H1 (cell line): ENCODE data around the gene PKMYT1. TPM values are rescaled to one million over a fixed set of nuclear protein-coding genes. Genes with fewer than 3 reads are reported as not detected.
A peak's percentile ranks its signal among the peaks of the same experiment; 100 is the strongest.

Experiments
- CTCF ChIA-PET: fragments of 300-600 bp; sonication (Branson Sonifier 250); formaldehyde crosslinking; loops from one replicate; lab custom pipeline; 2021; ENCODE audit not compliant: partially characterized antibody; lab: Charles Lee
- POLR2A ChIA-PET: fragments of 300-600 bp; sonication (Branson Sonifier 250); formaldehyde crosslinking; loops from one replicate; lab custom pipeline; 2021; ENCODE audit warnings: inconsistent platforms; ENCODE audit not compliant: partially characterized antibody; lab: Charles Lee
- DNase-seq, 2 experiments: peaks; one replicate each; pipeline versions ENCODE4 v3.0.0 to v3.0.0-alpha.2; 2010 to 2022; ENCODE audit warnings: low spot score in 2 of 2, low read depth in 1 of 2, mixed read lengths in 1 of 2
- FAIRE-seq: peaks from 2 replicates; lab custom pipeline; 2011; peaks lifted over from hg19 to GRCh38; lab: Jason Lieb, UNC
- H2AFZ ChIP-seq: 2 replicates; pipeline ENCODE4 v1.8.1; 2012; ENCODE audit warnings: low read length, inconsistent platforms
- H2AK5ac ChIP-seq: 2 replicates; pipeline ENCODE4 v1.6.1; 2013; ENCODE audit warnings: low read depth, low read length
- H2BK120ac ChIP-seq: replicated peaks from 2 replicates; pipeline ENCODE3; 2013; ENCODE audit warnings: low read depth, low read length, inconsistent platforms
- H2BK12ac ChIP-seq: 2 replicates; pipeline ENCODE4 v1.6.1; 2013; ENCODE audit warnings: low read depth, low read length
- H2BK15ac ChIP-seq: 2 replicates; pipeline ENCODE4 v1.6.1; 2013; ENCODE audit warnings: low read length
- H2BK20ac ChIP-seq: 2 replicates; pipeline ENCODE4 v1.6.1; 2013; ENCODE audit warnings: low read length
- H2BK5ac ChIP-seq: 2 replicates; pipeline ENCODE4 v1.6.1; 2013; ENCODE audit warnings: low read depth, low read length
- H3K14ac ChIP-seq: 2 replicates; pipeline ENCODE4 v1.6.1; 2013; ENCODE audit warnings: inconsistent platforms; ENCODE audit not compliant: insufficient read length
- H3K18ac ChIP-seq: 2 replicates; pipeline ENCODE4 v1.6.1; 2013; ENCODE audit warnings: low read length; ENCODE audit errors: extremely low read depth
- H3K23ac ChIP-seq: 2 replicates; pipeline ENCODE4 v1.6.1; 2013; ENCODE audit warnings: inconsistent platforms; ENCODE audit not compliant: insufficient read length
- H3K23me2 ChIP-seq: 2 replicates; pipeline ENCODE4 v1.6.1; 2013; ENCODE audit warnings: low read depth, low read length
- H3K27ac ChIP-seq: 2 replicates; pipeline ENCODE4 v1.6.1; 2011; ENCODE audit warnings: low read depth, low read length, inconsistent platforms
- H3K27me3 ChIP-seq, 4 experiments: replicated peaks in 1 of 4; 1 replicate in 1 of 4; 2 replicates in 3 of 4; pipeline versions ENCODE4 v1.6.1 to v1.8.1; 2011 to 2013; ENCODE audit warnings: low read length in 3 of 4, mild to moderate bottlenecking in 3 of 4, inconsistent platforms in 2 of 4, mixed read lengths in 2 of 4, moderate library complexity in 1 of 4; ENCODE audit not compliant: control insufficient read depth in 3 of 4, insufficient read depth in 3 of 4; ENCODE audit errors: extremely low read depth in 1 of 4
- H3K36me3 ChIP-seq, 4 experiments: 2 replicates each; pipeline versions ENCODE4 v1.6.1 to v1.8.1; 2011 to 2013; ENCODE audit warnings: mild to moderate bottlenecking in 4 of 4, low read length in 3 of 4, moderate library complexity in 2 of 4, control low read depth in 1 of 4, inconsistent platforms in 1 of 4; ENCODE audit not compliant: insufficient read depth in 4 of 4, control insufficient read depth in 2 of 4
- H3K4ac ChIP-seq: replicated peaks from 2 replicates; pipeline ENCODE3; 2013; ENCODE audit warnings: low read length, low read depth, mixed read lengths, inconsistent platforms; ENCODE audit not compliant: insufficient read length
- H3K4me1 ChIP-seq, 4 experiments: replicated peaks in 1 of 4; 1 replicate in 1 of 4; 2 replicates in 3 of 4; pipeline versions ENCODE4 v1.6.1 to v1.8.1; 2011 to 2013; ENCODE audit warnings: low read length in 3 of 4, inconsistent platforms in 2 of 4, mixed read lengths in 1 of 4; ENCODE audit not compliant: insufficient read depth in 4 of 4, control insufficient read depth in 3 of 4
- H3K4me2 ChIP-seq, 2 experiments: 2 replicates each; pipeline versions ENCODE4 v1.6.1 to v1.8.1; 2011 to 2013; ENCODE audit warnings: low read depth in 2 of 2, low read length in 2 of 2, control low read depth in 1 of 2, inconsistent platforms in 1 of 2, mild to moderate bottlenecking in 1 of 2; ENCODE audit not compliant: insufficient read depth in 1 of 2
- H3K4me3 ChIP-seq, 4 experiments: fragments of 200-600, 300-600 bp in 1 of 4; sonication (generic), shearing (Covaris generic), sonication (Bioruptor Twin) in 1 of 4; 2 replicates each; pipeline versions ENCODE4 v1.5.1 to v1.8.1; 2011 to 2016; ENCODE audit warnings: low read length in 4 of 4, low read depth in 3 of 4, control low read depth in 2 of 4, inconsistent platforms in 2 of 4, mild to moderate bottlenecking in 2 of 4, mixed read lengths in 1 of 4, moderate library complexity in 1 of 4; ENCODE audit not compliant: insufficient read depth in 2 of 4; ENCODE audit errors: extremely low read depth in 1 of 4
- H3K56ac ChIP-seq: replicated peaks from 2 replicates; pipeline ENCODE3; 2013; ENCODE audit warnings: low read depth, mild to moderate bottlenecking, mixed read lengths, low read length, inconsistent platforms; ENCODE audit not compliant: insufficient read length
- H3K79me1 ChIP-seq: 2 replicates; pipeline ENCODE4 v1.6.1; 2013; ENCODE audit warnings: low read depth, low read length, control low read depth
- H3K79me2 ChIP-seq, 2 experiments: 2 replicates each; pipeline versions ENCODE4 v1.6.1 to v1.8.1; 2012 to 2013; ENCODE audit warnings: low read length in 2 of 2, mild to moderate bottlenecking in 2 of 2, inconsistent platforms in 1 of 2; ENCODE audit not compliant: insufficient read depth in 2 of 2, control insufficient read depth in 1 of 2
- H3K9ac ChIP-seq, 4 experiments: replicated peaks in 1 of 4; 1 replicate in 1 of 4; 2 replicates in 3 of 4; pipeline versions ENCODE4 v1.6.1 to v1.8.1; 2011 to 2013; ENCODE audit warnings: low read depth in 3 of 4, low read length in 3 of 4, control low read depth in 2 of 4, mild to moderate bottlenecking in 2 of 4, moderate library complexity in 2 of 4, inconsistent platforms in 1 of 4; ENCODE audit errors: extremely low read depth in 1 of 4
- H3K9me3 ChIP-seq, 2 experiments: 2 replicates each; pipeline versions ENCODE4 v1.6.1 to v1.8.1; 2012 to 2013; ENCODE audit warnings: mild to moderate bottlenecking in 2 of 2, moderate library complexity in 2 of 2, control low read depth in 1 of 2, inconsistent platforms in 1 of 2, low read depth in 1 of 2, low read length in 1 of 2, mixed read lengths in 1 of 2; ENCODE audit not compliant: insufficient read depth in 2 of 2
- H4K20me1 ChIP-seq, 2 experiments: replicated peaks in 1 of 2; 2 replicates each; pipeline versions ENCODE3 to v1.8.1; 2011 to 2013; ENCODE audit warnings: inconsistent platforms in 2 of 2, low read length in 2 of 2, mild to moderate bottlenecking in 1 of 2; ENCODE audit not compliant: insufficient read depth in 2 of 2, control insufficient read depth in 1 of 2
- H4K5ac ChIP-seq: 2 replicates; pipeline ENCODE4 v1.6.1; 2013; ENCODE audit warnings: low read length, low read depth, mixed read lengths, inconsistent platforms; ENCODE audit not compliant: insufficient read length
- H4K8ac ChIP-seq: 2 replicates; pipeline ENCODE4 v1.8.0; 2013; ENCODE audit warnings: mild to moderate bottlenecking, moderate library complexity, low read length, inconsistent platforms; ENCODE audit not compliant: insufficient read depth; ENCODE audit errors: extremely low read depth
- H4K91ac ChIP-seq: replicated peaks from 2 replicates; pipeline ENCODE3; 2013; ENCODE audit warnings: low read length, mixed read lengths, inconsistent platforms; ENCODE audit not compliant: insufficient read length
- SIN3A ChIP-seq, 2 experiments: IDR thresholded peaks in 1 of 2; conservative IDR thresholded peaks in 1 of 2; 2 replicates each; pipeline ENCODE4 v1.6.1; 2011 to 2012; ENCODE audit warnings: low read length in 2 of 2, improper control_type of control experiment in 1 of 2, low read depth in 1 of 2, mild to moderate bottlenecking in 1 of 2
- TEAD4 ChIP-seq: IDR thresholded peaks from 2 replicates; pipeline ENCODE4 v1.6.1; 2012; ENCODE audit warnings: low read depth, low read length, inconsistent platforms, mixed read lengths
- WGBS, 2 experiments: shearing (Covaris generic) in 1 of 2; methylation state at CpG; one replicate each; pipeline versions ENCODE4 v1.1.6 to v1.1.7; 2013 to 2015; ENCODE audit warnings: low lambda C conversion rate in 2 of 2, mixed read lengths in 2 of 2, inconsistent platforms in 1 of 2, low coverage in 1 of 2, missing lambda C conversion rate in 1 of 2; ENCODE audit not compliant: insufficient replicate concordance in 2 of 2, insufficient coverage in 1 of 2, insufficient read length in 1 of 2; ENCODE audit errors: extremely low coverage in 1 of 2, missing lambda C conversion rate in 1 of 2; 5-methylcytosine and 5-hydroxymethylcytosine counted together
- polyA plus RNA-seq, 7 experiments: library from polyadenylated mRNA; depleted of rRNA in 3 of 7; stranded (reverse) in 5 of 7; unstranded in 2 of 7; fragments of >200 nt in 5 of 7; fragments of 200-250 nt in 2 of 7; gene quantifications; 1 replicate in 5 of 7; 2 replicates in 1 of 7; 4 replicates in 1 of 7; pipeline versions ENCODE4 v1.2.1 to v1.2.3, GENCODE V29; 2011 to 2013; ENCODE audit warnings: missing spikeins in 2 of 7, mixed read lengths in 2 of 7
- total RNA-seq: library from RNA; stranded (reverse); fragmentation: NEBNext Ultra II Directional; extraction: Animal tissue kit (Norgen Biotek cat#: 25700); gene quantifications from 2 replicates; pipeline ENCODE4 v1.2.1, GENCODE V29; 2021
- TF ChIP-seq, protein P1 (sequence below): IDR thresholded peaks from 2 replicates; pipeline ENCODE4 v1.6.1; 2011; ENCODE audit warnings: low read depth, mild to moderate bottlenecking, low read length; ENCODE audit not compliant: insufficient read depth

PKMYT1 gene
- total and polyA plus RNA-seq, 2 of the 8 experiments (the other 6 are each of a cell fraction or from before 2014, with no cell fraction given) = 74.7 to 85.2 TPM

DNA sequence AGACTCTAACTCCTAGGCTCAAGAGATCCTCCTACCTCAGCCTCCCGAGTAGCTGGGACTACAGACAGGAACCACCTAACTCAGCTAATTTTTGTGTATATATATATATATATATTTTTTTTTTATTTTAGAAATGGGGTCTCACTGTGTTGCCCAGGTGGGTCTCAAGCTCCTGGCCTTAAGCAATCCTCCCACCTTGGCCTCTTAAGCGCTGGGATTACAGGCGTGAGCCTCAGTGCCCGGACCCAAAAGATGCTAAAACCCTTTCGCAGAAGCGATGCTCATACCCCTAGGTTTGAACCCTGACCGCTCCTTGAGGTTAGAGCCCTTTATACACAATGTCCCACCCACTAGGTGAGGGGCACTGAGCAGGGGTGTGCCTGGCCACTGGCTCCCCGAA is 30.3 kb upstream of the PKMYT1 start:
- WGBS, 2 experiments = 89% methylated on average over 8 of the region's 8 CpGs; no CpG with 5 or more reads in 1 of the 2 experiments
- Histone ChIP-seq H3K4ac (peak overlapping the region; percentile 99), H2BK15ac (peak overlapping the region; percentile 98; the same call in 1 of the 2 replicates), H3K79me2 (peaks cover 0 to 14% of the 10 kb centered on the region in 2 experiments; a peak in 1 of 4 replicates), H3K4me2 (peak overlapping the region; percentile 84 to 88; a peak in 3 of 4 replicates), H4K5ac (peak overlapping the region; percentile 24), H2BK20ac (peak overlapping the region; percentile 88), H2AFZ (no peak overlapping the region), H2BK120ac (peak overlapping the region; percentile 98), H3K27me3 (no peaks in the 10 kb centered on the region; a peak in 1 of 7 replicates), H3K36me3 (peaks cover 0 to 16% (median 6%) of the 10 kb centered on the region in 4 experiments; a peak in 5 of 8 replicates), H3K9ac (no peak overlapping the region), H3K56ac (no peak overlapping the region), H3K9me3 (no peaks in the 10 kb centered on the region), H3K23ac (no peak overlapping the region), H4K20me1 (peaks cover 8 to 19% of the 10 kb centered on the region in 2 experiments), H3K4me1 (peaks cover 20 to 77% (median 64%) of the 10 kb centered on the region in 4 experiments), H3K18ac (peak overlapping the region; percentile 93), H2BK12ac (peak overlapping the region; percentile 97), H3K79me1 (peaks cover 5% of the 10 kb centered on the region; the same call in 1 of the 2 replicates), H2AK5ac (peak overlapping the region; percentile 54), H3K27ac (0 out of 2 replicates have a peak overlapping the region, but pooled peaks have one; percentile 4), H3K4me3 (peak overlapping the region in 2 of 4 experiments; percentile 52; a peak in 3 of 8 replicates), H2BK5ac (peak overlapping the region; percentile 97), H3K23me2 (peaks cover 24% of the 10 kb centered on the region), H4K8ac (no peak overlapping the region), H3K14ac (no peak overlapping the region), H4K91ac (peak overlapping the region; percentile 99)
- DNase-seq (no peak), FAIRE-seq (no peak)
- CTCF ChIA-PET = interaction anchor here (0.7 to 17.3 kb wide), 7 partner anchors 9 to 70 kb away, joined by 3 to 639 read pairs (median 4); partner anchors contain the start of genes BICDL2, CLDN6, HCFC1R1 and THOC6
- POLR2A ChIA-PET = interaction anchor here (0.9 to 35.7 kb wide), 14 partner anchors 10 to 479 kb away, joined by 3 to 1808 read pairs (median 14); partner anchors contain the start of genes BICDL2, CEMP1, CLDN6 and CLDN9
- TF ChIP-seq, protein P1, sequence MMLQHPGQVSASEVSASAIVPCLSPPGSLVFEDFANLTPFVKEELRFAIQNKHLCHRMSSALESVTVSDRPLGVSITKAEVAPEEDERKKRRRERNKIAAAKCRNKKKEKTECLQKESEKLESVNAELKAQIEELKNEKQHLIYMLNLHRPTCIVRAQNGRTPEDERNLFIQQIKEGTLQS = no peak
- TF ChIP-seq SIN3A (conservative IDR thresholded peaks at IDR 0.05 in 1 of 2, IDR thresholded peaks at IDR 0.05 in 1 of 2; ENCODE audit: low read depth in 1 of 2, low read length in 2 of 2) (no peak), TEAD4 (no peak)
